ENCODE measurements around the gene SERPINI1.

Gene SERPINI1

DNA sequence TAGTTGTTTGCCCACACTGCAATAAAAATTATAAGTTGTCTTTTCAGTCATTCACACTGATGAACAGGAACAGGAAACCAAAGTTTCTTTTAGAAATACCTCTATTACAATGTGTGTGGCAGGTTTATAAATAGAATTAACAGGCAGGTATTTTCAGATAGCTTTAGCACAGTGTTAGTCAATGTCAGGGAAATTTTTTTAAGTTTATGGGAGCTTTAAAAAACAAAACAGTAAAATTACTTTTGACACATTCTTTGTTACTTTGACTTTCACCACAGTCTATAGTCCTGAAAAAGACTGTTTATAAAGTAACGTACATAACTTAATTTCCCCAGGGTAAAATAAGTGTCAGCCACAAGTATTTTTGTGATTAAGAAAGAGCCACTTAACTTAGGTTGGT is 38.1 kb downstream of the SERPINI1 start:
- no peak for TF ChIP-seq EZH2phosphoT487 (IDR thresholded peaks at IDR 0.05; ENCODE audit: borderline replicate concordance)
- TF ChIP-seq, protein P1, sequence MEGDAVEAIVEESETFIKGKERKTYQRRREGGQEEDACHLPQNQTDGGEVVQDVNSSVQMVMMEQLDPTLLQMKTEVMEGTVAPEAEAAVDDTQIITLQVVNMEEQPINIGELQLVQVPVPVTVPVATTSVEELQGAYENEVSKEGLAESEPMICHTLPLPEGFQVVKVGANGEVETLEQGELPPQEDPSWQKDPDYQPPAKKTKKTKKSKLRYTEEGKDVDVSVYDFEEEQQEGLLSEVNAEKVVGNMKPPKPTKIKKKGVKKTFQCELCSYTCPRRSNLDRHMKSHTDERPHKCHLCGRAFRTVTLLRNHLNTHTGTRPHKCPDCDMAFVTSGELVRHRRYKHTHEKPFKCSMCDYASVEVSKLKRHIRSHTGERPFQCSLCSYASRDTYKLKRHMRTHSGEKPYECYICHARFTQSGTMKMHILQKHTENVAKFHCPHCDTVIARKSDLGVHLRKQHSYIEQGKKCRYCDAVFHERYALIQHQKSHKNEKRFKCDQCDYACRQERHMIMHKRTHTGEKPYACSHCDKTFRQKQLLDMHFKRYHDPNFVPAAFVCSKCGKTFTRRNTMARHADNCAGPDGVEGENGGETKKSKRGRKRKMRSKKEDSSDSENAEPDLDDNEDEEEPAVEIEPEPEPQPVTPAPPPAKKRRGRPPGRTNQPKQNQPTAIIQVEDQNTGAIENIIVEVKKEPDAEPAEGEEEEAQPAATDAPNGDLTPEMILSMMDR (conservative IDR thresholded peaks at IDR 0.05; ENCODE audit: low read length) = no peak
- H3K9me2 ChIP-seq (replicated peaks; ENCODE audit: low read depth, low read length) = no peaks in the 10 kb centered on the region
- peaks cover 5% of the 10 kb centered on the region for H3K4me1 ChIP-seq (ENCODE audit: insufficient read depth, low read length, poor library complexity, severe bottlenecking)
- peaks cover 3% of the 10 kb centered on the region; the same call in 1 of the 2 replicates for H3K9me3 ChIP-seq (ENCODE audit: insufficient read depth, low read depth, low read length)
- H3K4me2 ChIP-seq (ENCODE audit: low read depth, low read length, poor library complexity, severe bottlenecking) = peak overlapping the region; percentile 38
- H3K4me3 ChIP-seq (ENCODE audit: low read length, poor library complexity, severe bottlenecking) = no peak overlapping the region
- H3K27me3 ChIP-seq (ENCODE audit: insufficient read depth, low read length, poor library complexity, severe bottlenecking) = no peaks in the 10 kb centered on the region
- no peaks in the 10 kb centered on the region for H4K20me1 ChIP-seq (ENCODE audit: insufficient read depth, low read length, poor library complexity, severe bottlenecking)
- no peak overlapping the region for H2AFZ ChIP-seq (ENCODE audit: low read length)
- H3K9ac ChIP-seq (ENCODE audit: low read depth, low read length, poor library complexity, severe bottlenecking) = no peak overlapping the region
- H3F3A ChIP-seq (ENCODE audit: low read depth) = no peaks in the 10 kb centered on the region
- H3K36me3 ChIP-seq (ENCODE audit: insufficient read depth, low read length) = no peaks in the 10 kb centered on the region
- H3K79me2 ChIP-seq (ENCODE audit: insufficient read depth, low read length) = no peaks in the 10 kb centered on the region

DNA sequence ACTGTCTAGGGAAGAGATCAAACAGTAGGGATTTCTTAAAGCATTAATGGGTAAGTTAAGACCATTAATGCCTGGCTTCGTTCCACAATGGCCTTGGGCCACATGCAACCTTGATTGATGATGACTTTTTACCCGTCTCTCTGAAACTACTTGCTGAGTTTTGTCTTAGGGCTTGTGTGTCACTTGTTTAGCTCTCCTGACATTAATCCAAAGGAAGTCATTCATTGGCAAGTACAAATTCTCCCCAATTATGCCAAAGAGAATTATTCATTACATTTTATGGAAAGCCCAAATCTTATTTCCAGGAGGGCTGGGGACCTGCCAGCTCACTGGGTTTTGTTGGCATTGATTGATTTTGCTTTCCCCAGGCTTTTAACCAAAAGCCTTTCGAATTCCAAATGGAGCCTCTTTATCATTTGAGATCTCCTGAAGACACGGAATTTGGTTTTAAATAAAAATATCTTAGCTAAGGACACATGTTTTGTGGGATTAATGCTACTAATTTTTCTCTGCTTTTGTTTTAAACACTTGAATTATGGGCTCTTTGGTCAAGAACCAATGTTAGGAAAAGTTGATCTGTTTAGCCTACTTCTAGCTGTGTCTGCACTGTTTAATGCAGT is 40.7 kb downstream of the SERPINI1 start:
- H3F3A ChIP-seq (ENCODE audit: low read depth) = no peaks in the 10 kb centered on the region
- TF ChIP-seq, protein P1 (conservative IDR thresholded peaks at IDR 0.05; ENCODE audit: low read length) = no peak
- TF ChIP-seq EZH2phosphoT487 (IDR thresholded peaks at IDR 0.05; ENCODE audit: borderline replicate concordance) = no peak
- H2AFZ ChIP-seq (ENCODE audit: low read length) = no peak overlapping the region
- no peaks in the 10 kb centered on the region for H4K20me1 ChIP-seq (ENCODE audit: insufficient read depth, low read length, poor library complexity, severe bottlenecking)
- no peaks in the 10 kb centered on the region for H3K9me2 ChIP-seq (replicated peaks; ENCODE audit: low read depth, low read length)
- H3K9me3 ChIP-seq (ENCODE audit: insufficient read depth, low read depth, low read length) = peaks cover 3% of the 10 kb centered on the region; the same call in 1 of the 2 replicates
- H3K36me3 ChIP-seq (ENCODE audit: insufficient read depth, low read length) = no peaks in the 10 kb centered on the region
- H3K79me2 ChIP-seq (ENCODE audit: insufficient read depth, low read length) = no peaks in the 10 kb centered on the region
- H3K9ac ChIP-seq (ENCODE audit: low read depth, low read length, poor library complexity, severe bottlenecking) = no peak overlapping the region
- peaks cover 5% of the 10 kb centered on the region for H3K4me1 ChIP-seq (ENCODE audit: insufficient read depth, low read length, poor library complexity, severe bottlenecking)
- H3K4me2 ChIP-seq (ENCODE audit: low read depth, low read length, poor library complexity, severe bottlenecking) = no peak overlapping the region
- H3K4me3 ChIP-seq (ENCODE audit: low read length, poor library complexity, severe bottlenecking) = no peak overlapping the region
- H3K27me3 ChIP-seq (ENCODE audit: insufficient read depth, low read length, poor library complexity, severe bottlenecking) = no peaks in the 10 kb centered on the region

DNA sequence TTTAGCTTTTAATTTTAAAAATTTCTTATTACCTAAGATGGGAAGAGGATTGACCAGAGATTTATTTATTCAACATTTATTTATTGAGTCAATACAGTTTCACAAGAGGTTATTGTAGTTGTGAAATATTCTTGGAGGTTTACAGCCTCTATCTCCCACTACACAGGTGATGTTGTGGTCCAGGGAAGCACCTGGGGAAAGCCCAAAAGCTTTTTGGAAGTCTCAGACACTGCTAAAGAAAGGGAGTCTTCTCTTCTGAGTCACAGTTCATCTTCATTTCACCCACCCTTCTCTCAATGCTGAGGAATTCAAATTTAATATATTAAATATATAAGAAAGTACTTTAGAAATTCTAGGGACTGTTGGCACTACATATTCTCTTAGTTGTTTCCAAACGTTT is 41.8 kb downstream of the SERPINI1 start:
- H4K20me1 ChIP-seq (ENCODE audit: insufficient read depth, low read length, poor library complexity, severe bottlenecking) = no peaks in the 10 kb centered on the region
- H3K4me1 ChIP-seq (ENCODE audit: insufficient read depth, low read length, poor library complexity, severe bottlenecking) = peaks cover 5% of the 10 kb centered on the region
- no peak overlapping the region for H3K4me2 ChIP-seq (ENCODE audit: low read depth, low read length, poor library complexity, severe bottlenecking)
- TF ChIP-seq, protein P1 (conservative IDR thresholded peaks at IDR 0.05; ENCODE audit: low read length) = no peak
- no peak for TF ChIP-seq EZH2phosphoT487 (IDR thresholded peaks at IDR 0.05; ENCODE audit: borderline replicate concordance)
- H3K27me3 ChIP-seq (ENCODE audit: insufficient read depth, low read length, poor library complexity, severe bottlenecking) = no peaks in the 10 kb centered on the region
- H2AFZ ChIP-seq (ENCODE audit: low read length) = no peak overlapping the region
- no peaks in the 10 kb centered on the region for H3F3A ChIP-seq (ENCODE audit: low read depth)
- no peak overlapping the region for H3K4me3 ChIP-seq (ENCODE audit: low read length, poor library complexity, severe bottlenecking)
- H3K79me2 ChIP-seq (ENCODE audit: insufficient read depth, low read length) = no peaks in the 10 kb centered on the region
- H3K9me2 ChIP-seq (replicated peaks; ENCODE audit: low read depth, low read length) = no peaks in the 10 kb centered on the region
- no peak overlapping the region for H3K9ac ChIP-seq (ENCODE audit: low read depth, low read length, poor library complexity, severe bottlenecking)
- H3K36me3 ChIP-seq (ENCODE audit: insufficient read depth, low read length) = no peaks in the 10 kb centered on the region
- H3K9me3 ChIP-seq (ENCODE audit: insufficient read depth, low read depth, low read length) = peaks cover 3% of the 10 kb centered on the region; the same call in 1 of the 2 replicates
